HG02642 (cell line): ENCODE results near the gene FNDC5.

Source experiments
- ATAC-seq: cut with Tn5 transposase; IDR thresholded peaks from one replicate; pipeline ENCODE4 v1.9.1; 2021; ENCODE audit warnings: mild to moderate bottlenecking; ENCODE audit not compliant: unreplicated experiment, poor library complexity

FNDC5 gene

GRCh38 chr1:32886004-32886827 lies 15.5 kb upstream of the FNDC5 start, which contains the start of gene HPCA:
Gene HPCA (plus strand): TSS chr1:32886491. CDS start chr1:32888899, 2,408 bp downstream.
- no peak for ATAC-seq

GRCh38 chr1:32885676-32886003 lies 14.9 kb upstream of the FNDC5 start:
- ATAC-seq = no peak

GRCh38 chr1:32884726-32885125 lies 14.0 kb upstream of the FNDC5 start:
- ATAC-seq = no peak

- ATAC-seq = no peak
Measured at GRCh38 chr1:32884032-32884372, 13.3 kb upstream of the FNDC5 start.

GRCh38 chr1:32883338-32884031 lies 12.8 kb upstream of the FNDC5 start:
- no peak for ATAC-seq

- no peak for ATAC-seq
Measured at GRCh38 chr1:32881871-32882850, 11.4 kb upstream of the FNDC5 start.

- ATAC-seq = no peak
Measured at GRCh38 chr1:32881291-32881690, 10.6 kb upstream of the FNDC5 start.

GRCh38 chr1:32878637-32879041 lies 7.9 kb upstream of the FNDC5 start:
- no peak for ATAC-seq

GRCh38 chr1:32878183-32878582 lies 7.5 kb upstream of the FNDC5 start:
- no peak for ATAC-seq

- ATAC-seq = no peak
Measured at GRCh38 chr1:32877211-32878110, 6.7 kb upstream of the FNDC5 start.

GRCh38 chr1:32876341-32877210 lies 5.9 kb upstream of the FNDC5 start:
- no peak for ATAC-seq

GRCh38 chr1:32874860-32875752 lies 4.4 kb upstream of the FNDC5 start:
- no peak for ATAC-seq

GRCh38 chr1:32873484-32873883 lies 2.8 kb upstream of the FNDC5 start:
- ATAC-seq = no peak

GRCh38 chr1:32872192-32872460 lies 1.4 kb upstream of the FNDC5 start:
- ATAC-seq = no peak

GRCh38 chr1:32871364-32872191 lies 866 bp upstream of the FNDC5 start:
- no peak for ATAC-seq

- ATAC-seq = no peak
Measured at GRCh38 chr1:32869923-32870614, 643 bp downstream of the FNDC5 start.
